ENCODE data around the gene TNFRSF8.

- TF ChIP-seq CTCF (IDR thresholded peaks at IDR 0.05; ENCODE audit: insufficient read depth, low read length, poor library complexity, severe bottlenecking), result no peak
- no peak for TF ChIP-seq EZH2phosphoT487 (conservative IDR thresholded peaks at IDR 0.05; ENCODE audit: low read length)
These were observed 44.6 kb downstream of the TNFRSF8 start for GRCh38 chr1:12107718-12108117.

Data from SU-DHL-6 (cell line).